ENCODE measurements around the gene ACVR1B.
A peak's percentile ranks its signal among the peaks of the same experiment; 100 is the strongest.

GRCh38 chr12:52036587-52037171 is 85.2 kb downstream of the ACVR1B start:
- no peak for TF ChIP-seq CTCF (IDR thresholded peaks at IDR 0.05)
- peak; percentile 36 to 66 for TF ChIP-seq POLR2A (IDR thresholded peaks at IDR 0.05)

All from Peyer's patch (tissue), 4 donors.